Erythroblast (primary cell): ENCODE results near the gene ZBTB24.

ENCODE experiments used
- GATA1 ChIP-seq: IDR thresholded peaks from 2 replicates; pipeline ENCODE4 v1.6.1; 2011; ENCODE audit warnings: low read depth, mild to moderate bottlenecking, control low read depth, low read length, moderate library complexity
- POLR2A ChIP-seq: IDR thresholded peaks from 2 replicates; pipeline ENCODE4 v1.6.1; 2011; ENCODE audit warnings: mild to moderate bottlenecking, low read length

- no peak for TF ChIP-seq POLR2A
- no peak for TF ChIP-seq GATA1
Measured at GRCh38 chr6:109467696-109468095, 15.3 kb downstream of the ZBTB24 start.
